HEK293 (cell line): ENCODE results near the gene USP33.

Experiments
- CTCF ChIA-PET: fragments of 350-600 bp; formaldehyde crosslinking; extraction: SDS; loops from one replicate; lab custom pipeline; 2021; ENCODE audit warnings: antibody characterized with exemption; lab: Yijun Ruan, JAX
- POLR2A ChIA-PET: fragments of 300-600 bp; formaldehyde crosslinking; extraction: SDS; loops from one replicate; lab custom pipeline; 2020; ENCODE audit warnings: antibody characterized with exemption, inconsistent platforms; lab: Yijun Ruan, JAX
- H3K27ac ChIP-seq: fragments of 200-500 bp; sonication (Bioruptor generic); 2 replicates; pipeline ENCODE4 v1.5.1; 2014; ENCODE audit warnings: low read depth, low read length, control low read depth, inconsistent platforms; ENCODE audit errors: extremely low read depth
- H3K36me3 ChIP-seq, 2 experiments: fragments of 200-500 bp in 1 of 2; sonication (Bioruptor generic) in 1 of 2; 1 replicate in 1 of 2; 2 replicates in 1 of 2; pipeline ENCODE4 v1.5.1; 2014 to 2017; ENCODE audit warnings: inconsistent platforms in 2 of 2, low read length in 2 of 2; ENCODE audit not compliant: control insufficient read depth in 2 of 2, insufficient read depth in 1 of 2
- H3K4me1 ChIP-seq: fragments of 200-500 bp; sonication (Bioruptor generic); 2 replicates; pipeline ENCODE4 v1.5.1; 2014; ENCODE audit warnings: mild to moderate bottlenecking, low read length, inconsistent platforms; ENCODE audit not compliant: control insufficient read depth, insufficient read depth
- H3K4me3 ChIP-seq: 2 replicates; pipeline ENCODE4 v1.5.1; 2011; ENCODE audit warnings: low read depth, mild to moderate bottlenecking, control low read depth, low read length, moderate library complexity
- H3K9me3 ChIP-seq: fragments of 200-500 bp; sonication (Bioruptor generic); 2 replicates; pipeline ENCODE4 v1.5.1; 2014; ENCODE audit warnings: low read depth, low read length, inconsistent platforms; ENCODE audit not compliant: control insufficient read depth, insufficient read depth
- ATF2 ChIP-seq: fragments of 450-650 bp; formaldehyde crosslinking; IDR thresholded peaks from 2 replicates; pipeline ENCODE4 v1.5.1; 2016; ENCODE audit warnings: missing biosample characterization, missing genetic modification characterization, low read depth
- HOXA7 ChIP-seq: sonication (generic); formaldehyde crosslinking; IDR thresholded peaks from 2 replicates; pipeline ENCODE4 v1.8.1; 2022; ENCODE audit warnings: missing genetic modification reagents, borderline replicate concordance
- KLF9 ChIP-seq: fragments of 450-650 bp; formaldehyde crosslinking; IDR thresholded peaks from 2 replicates; pipeline ENCODE4 v1.5.1; 2016; ENCODE audit warnings: missing biosample characterization, missing genetic modification characterization, low read depth
- MEIS1 ChIP-seq: sonication (generic); formaldehyde crosslinking; IDR thresholded peaks from 2 replicates; pipeline ENCODE4 v1.8.1; 2022; ENCODE audit warnings: missing genetic modification reagents, mild to moderate bottlenecking, borderline replicate concordance
- MZF1 ChIP-seq: fragments of 450-650 bp; formaldehyde crosslinking; IDR thresholded peaks from 2 replicates; pipeline ENCODE4 v1.5.1; 2017; ENCODE audit warnings: missing biosample characterization, missing genetic modification characterization, borderline replicate concordance
- PRDM6 ChIP-seq: fragments of 450-650 bp; formaldehyde crosslinking; IDR thresholded peaks from 2 replicates; pipeline ENCODE4 v1.5.1; 2017; ENCODE audit warnings: missing biosample characterization, missing genetic modification characterization
- SCRT1 ChIP-seq: fragments of 450-650 bp; formaldehyde crosslinking; IDR thresholded peaks from 2 replicates; pipeline ENCODE4 v1.5.1; 2016; ENCODE audit warnings: missing biosample characterization, missing genetic modification characterization, borderline replicate concordance
- ZFHX2 ChIP-seq: fragments of 450-650 bp; formaldehyde crosslinking; conservative IDR thresholded peaks from 2 replicates; pipeline ENCODE4 v1.5.1; 2016; ENCODE audit warnings: missing biosample characterization, missing genetic modification characterization
- ZFP3 ChIP-seq: fragments of 450-650 bp; formaldehyde crosslinking; IDR thresholded peaks from 2 replicates; pipeline ENCODE4 v1.5.1; 2016; ENCODE audit warnings: low read depth, missing biosample characterization, missing genetic modification characterization
- ZNF2 ChIP-seq: fragments of 450-650 bp; formaldehyde crosslinking; IDR thresholded peaks from 2 replicates; pipeline ENCODE4 v1.5.1; 2016; ENCODE audit warnings: missing biosample characterization, missing genetic modification characterization
- ZNF221 ChIP-seq: fragments of 450-650 bp; formaldehyde crosslinking; IDR thresholded peaks from 2 replicates; pipeline ENCODE4 v1.5.1; 2017; ENCODE audit warnings: missing biosample characterization, missing genetic modification characterization, borderline replicate concordance
- ZNF391 ChIP-seq: fragments of 450-650 bp; formaldehyde crosslinking; IDR thresholded peaks from 2 replicates; pipeline ENCODE4 v1.5.1; 2016; ENCODE audit warnings: low read depth, missing biosample characterization, missing genetic modification characterization, borderline replicate concordance
- ZNF416 ChIP-seq: fragments of 450-650 bp; formaldehyde crosslinking; IDR thresholded peaks from 2 replicates; pipeline ENCODE4 v1.5.1; 2016; ENCODE audit warnings: missing biosample characterization, missing genetic modification characterization
- ZNF510 ChIP-seq: fragments of 450-650 bp; formaldehyde crosslinking; IDR thresholded peaks from 2 replicates; pipeline ENCODE4 v1.5.1; 2018; ENCODE audit warnings: mild to moderate bottlenecking, missing genetic modification characterization, missing biosample characterization; ENCODE audit not compliant: insufficient replicate concordance
- ZNF513 ChIP-seq: fragments of 450-650 bp; IDR thresholded peaks from 2 replicates; pipeline ENCODE4 v1.5.1; 2018; ENCODE audit warnings: missing biosample characterization, missing genetic modification characterization
- ZNF585B ChIP-seq: fragments of 450-650 bp; formaldehyde crosslinking; IDR thresholded peaks from 2 replicates; pipeline ENCODE4 v1.5.1; 2016; ENCODE audit warnings: missing biosample characterization, missing genetic modification characterization
- ZNF600 ChIP-seq: fragments of 450-650 bp; formaldehyde crosslinking; IDR thresholded peaks from 2 replicates; pipeline ENCODE4 v1.5.1; 2016; ENCODE audit warnings: missing biosample characterization, missing genetic modification characterization
- ZNF701 ChIP-seq: fragments of 450-650 bp; formaldehyde crosslinking; IDR thresholded peaks from 2 replicates; pipeline ENCODE4 v1.5.1; 2016; ENCODE audit warnings: missing biosample characterization, missing genetic modification characterization
- ZNF704 ChIP-seq: fragments of 450-650 bp; formaldehyde crosslinking; IDR thresholded peaks from 2 replicates; pipeline ENCODE4 v1.5.1; 2016; ENCODE audit warnings: missing biosample characterization, missing genetic modification characterization
- ZNF768 ChIP-seq: fragments of 450-650 bp; formaldehyde crosslinking; IDR thresholded peaks from 2 replicates; pipeline ENCODE4 v1.5.1; 2018; ENCODE audit warnings: missing biosample characterization, mild to moderate bottlenecking, missing genetic modification characterization
- ZSCAN5A ChIP-seq: fragments of 450-650 bp; formaldehyde crosslinking; IDR thresholded peaks from 2 replicates; pipeline ENCODE4 v1.5.1; 2016; ENCODE audit warnings: missing biosample characterization, missing genetic modification characterization

Gene USP33

GRCh38 chr1:77742011-77742555, 17.6 kb downstream of the USP33 start (continued):
- no peak for TF ChIP-seq MEIS1
- TF ChIP-seq ZNF585B (tag by site-specific recombination): no peak
- TF ChIP-seq ZNF510 (tag by site-specific recombination): no peak
- no peak for TF ChIP-seq ZNF221 (tag by site-specific recombination)
- peak; percentile 60 for TF ChIP-seq ZNF600 (tag by site-specific recombination)
- no peak for TF ChIP-seq ZNF701 (tag by site-specific recombination)
- TF ChIP-seq ZNF704 (tag by site-specific recombination): no peak
- no peak for TF ChIP-seq ZNF513
- no peak for TF ChIP-seq ZSCAN5A (tag by site-specific recombination)
- no peak for TF ChIP-seq ZNF768 (tag by site-specific recombination)
- peak; percentile 59; the same call in 1 of the 2 replicates for TF ChIP-seq MZF1 (tag by site-specific recombination)
- TF ChIP-seq HOXA7 (CRISPR knock-in tag): no peak
- TF ChIP-seq ZNF416 (tag by site-specific recombination): no peak
- no peak for TF ChIP-seq ZNF2 (tag by site-specific recombination)
- no peak for TF ChIP-seq ZFHX2 (tag by site-specific recombination)
- TF ChIP-seq ZFP3 (tag by site-specific recombination): no peak
- TF ChIP-seq ZNF391 (tag by site-specific recombination): no peak

- peaks cover 14 to 31% of the 10 kb centered on the region in 2 experiments for H3K36me3 ChIP-seq
- CTCF ChIA-PET: no interaction called here
- peaks cover 7% of the 10 kb centered on the region for H3K4me1 ChIP-seq
- H3K9me3 ChIP-seq: no peaks in the 10 kb centered on the region
- no peak overlapping the region for H3K27ac ChIP-seq
- POLR2A ChIA-PET: no interaction called here
- TF ChIP-seq SCRT1 (tag by site-specific recombination) (no peak), KLF9 (tag by site-specific recombination) (no peak), PRDM6 (tag by site-specific recombination) (peak; percentile 42), ATF2 (tag by site-specific recombination) (peak; percentile 86)
- no peak overlapping the region for H3K4me3 ChIP-seq
These were observed 18.3 kb downstream of the USP33 start for GRCh38 chr1:77741316-77741715.
